Lower leg skin (tissue), 3 donors: ENCODE measurements around the gene CFAP299.

Experiments used
- POLR2A ChIP-seq, 2 donors: fragments of 450-650 bp; IDR thresholded peaks; one replicate each; pipeline ENCODE4 v1.6.1; 2016 to 2017; ENCODE audit warnings: antibody characterized with exemption in 2 of 2, mild to moderate bottlenecking in 1 of 2, moderate library complexity in 1 of 2
- TF ChIP-seq, protein P1 (sequence below), 3 donors: fragments of 450-650 bp; IDR thresholded peaks; one replicate each; pipeline ENCODE4 v1.5.1; 2016; ENCODE audit warnings: antibody characterized with exemption in 3 of 3, mild to moderate bottlenecking in 3 of 3, moderate library complexity in 2 of 3

DNA sequence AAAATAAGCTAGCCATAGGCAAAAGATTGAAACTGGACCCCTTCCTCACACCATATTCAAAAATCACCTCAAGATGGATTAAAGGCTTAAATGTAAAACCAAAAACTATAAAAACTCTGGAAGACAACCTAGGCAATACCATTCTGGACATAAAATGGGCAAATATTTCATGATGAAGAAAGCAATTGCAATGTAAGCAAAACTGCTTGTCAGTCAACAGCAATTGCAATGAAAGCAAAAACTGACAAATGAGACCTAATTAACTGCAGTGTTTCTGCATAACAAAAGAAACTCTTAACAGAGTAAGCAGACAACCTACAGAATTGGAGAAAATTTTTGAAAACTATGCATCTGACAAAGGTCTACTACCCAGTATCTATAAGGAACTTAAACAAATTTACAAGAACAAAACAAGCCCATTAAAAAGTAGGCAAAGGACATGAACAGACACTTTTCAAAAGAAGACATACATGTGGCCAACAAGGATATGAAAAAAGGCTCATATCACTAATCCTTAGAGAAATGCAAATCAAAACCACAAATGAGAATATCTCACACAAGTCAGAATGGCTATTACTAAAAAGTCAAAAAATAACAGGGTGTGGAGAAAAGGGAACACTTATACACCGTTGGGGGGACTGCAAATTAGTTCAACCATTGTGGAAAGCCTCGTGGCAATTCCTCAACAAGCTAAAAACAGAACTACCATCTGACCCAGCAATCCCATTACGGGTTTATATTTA, 46.7 kb downstream of the CFAP299 start:
- TF ChIP-seq, protein P1, sequence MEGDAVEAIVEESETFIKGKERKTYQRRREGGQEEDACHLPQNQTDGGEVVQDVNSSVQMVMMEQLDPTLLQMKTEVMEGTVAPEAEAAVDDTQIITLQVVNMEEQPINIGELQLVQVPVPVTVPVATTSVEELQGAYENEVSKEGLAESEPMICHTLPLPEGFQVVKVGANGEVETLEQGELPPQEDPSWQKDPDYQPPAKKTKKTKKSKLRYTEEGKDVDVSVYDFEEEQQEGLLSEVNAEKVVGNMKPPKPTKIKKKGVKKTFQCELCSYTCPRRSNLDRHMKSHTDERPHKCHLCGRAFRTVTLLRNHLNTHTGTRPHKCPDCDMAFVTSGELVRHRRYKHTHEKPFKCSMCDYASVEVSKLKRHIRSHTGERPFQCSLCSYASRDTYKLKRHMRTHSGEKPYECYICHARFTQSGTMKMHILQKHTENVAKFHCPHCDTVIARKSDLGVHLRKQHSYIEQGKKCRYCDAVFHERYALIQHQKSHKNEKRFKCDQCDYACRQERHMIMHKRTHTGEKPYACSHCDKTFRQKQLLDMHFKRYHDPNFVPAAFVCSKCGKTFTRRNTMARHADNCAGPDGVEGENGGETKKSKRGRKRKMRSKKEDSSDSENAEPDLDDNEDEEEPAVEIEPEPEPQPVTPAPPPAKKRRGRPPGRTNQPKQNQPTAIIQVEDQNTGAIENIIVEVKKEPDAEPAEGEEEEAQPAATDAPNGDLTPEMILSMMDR (IDR thresholded peaks at IDR 0.05) = no peak
- TF ChIP-seq POLR2A (IDR thresholded peaks at IDR 0.05) = no peak
